Left ventricle myocardium inferior (tissue), 1 donor: Measurements from ENCODE around the gene STK16. TPM values are rescaled to one million over a fixed set of nuclear protein-coding genes. Genes with fewer than 3 reads are reported as not detected.
A peak's percentile ranks its signal among the peaks of the same experiment; 100 is the strongest.

Experiments used
- DNase-seq: peaks from one replicate; pipeline ENCODE4 v3.0.0-alpha.2; 2020
- H3K27ac ChIP-seq: fragments of 200-600 bp; replicated peaks from 2 replicates; pipeline ENCODE4 v1.8.0; 2021
- H3K27me3 ChIP-seq: fragments of 200-600 bp; 2 replicates; pipeline ENCODE4 v1.8.0; 2021; ENCODE audit warnings: low read depth
- H3K36me3 ChIP-seq: fragments of 200-600 bp; 2 replicates; pipeline ENCODE4 v1.8.0; 2021
- H3K4me1 ChIP-seq: fragments of 200-600 bp; 2 replicates; pipeline ENCODE4 v1.8.0; 2021
- H3K4me3 ChIP-seq: fragments of 200-600 bp; 2 replicates; pipeline ENCODE4 v1.8.0; 2021; ENCODE audit warnings: mild to moderate bottlenecking, moderate library complexity
- H3K9me3 ChIP-seq: fragments of 200-600 bp; replicated peaks from 2 replicates; pipeline ENCODE4 v1.8.0; 2021
- CTCF ChIP-seq: fragments of 200-600 bp; IDR thresholded peaks from 2 replicates; pipeline ENCODE4 v1.8.0; 2021; ENCODE audit warnings: antibody characterized with exemption, mild to moderate bottlenecking, borderline replicate concordance
- intact Hi-C: fragments of 100-400 bp; cut with micrococcal nuclease; formaldehyde crosslinking; loops from one replicate; pipeline ENCODE4 v1.11.0; 2022
- total RNA-seq: library from RNA; stranded (reverse); fragmentation: NEBNext Ultra II Directional; extraction: Animal tissue kit (Norgen Biotek cat#: 25700); gene quantifications from one replicate; pipeline ENCODE4 v1.2.1, GENCODE V29; 2021
- donor health status: DM: no; HTN: yes; CAD: no; lungs with severe emphysema.

STK16 gene
- total RNA-seq, 1 donor from 2014 or later, result 19.2 TPM

- no peaks in the 10 kb centered on the region for H3K9me3 ChIP-seq
- intact Hi-C loops, result loop anchor here (10.0 kb wide), 1 partner anchor 57 kb away; the partner anchor contains the start of gene NHEJ1
- DNase-seq, result no peak
- no peaks in the 10 kb centered on the region for H3K27me3 ChIP-seq
- peaks cover 35% of the 10 kb centered on the region for H3K4me1 ChIP-seq
- H3K4me3 ChIP-seq, result no peak overlapping the region
- no peak overlapping the region for H3K27ac ChIP-seq
- TF ChIP-seq CTCF, result no peak
- H3K36me3 ChIP-seq, result peaks cover 77% of the 10 kb centered on the region
Observed at GRCh38 chr2:219221957-219222518, 23.2 kb upstream of the STK16 start.

GRCh38 chr2:219223831-219224610 lies 21.3 kb upstream of the STK16 start:
- peaks cover 36% of the 10 kb centered on the region for H3K4me1 ChIP-seq
- no peaks in the 10 kb centered on the region for H3K9me3 ChIP-seq
- H3K36me3 ChIP-seq, result peaks cover 80% of the 10 kb centered on the region
- intact Hi-C loops, result loop anchor here (10.0 kb wide), 1 partner anchor 59 kb away; the partner anchor contains the start of gene NHEJ1
- no peak for TF ChIP-seq CTCF
- H3K27me3 ChIP-seq, result no peaks in the 10 kb centered on the region
- H3K27ac ChIP-seq, result no peak overlapping the region
- H3K4me3 ChIP-seq, result no peak overlapping the region
- no peak for DNase-seq

- no peak overlapping the region for H3K27ac ChIP-seq
Observed at GRCh38 chr2:219225350-219225749, 19.9 kb upstream of the STK16 start.

GRCh38 chr2:219228041-219228910 lies 17.0 kb upstream of the STK16 start:
- H3K27ac ChIP-seq, result peak overlapping the region; percentile 96
- peaks cover 61% of the 10 kb centered on the region for H3K36me3 ChIP-seq
- intact Hi-C loops, result loop anchor here (10.0 kb wide), 1 partner anchor 63 kb away; the partner anchor contains the start of gene NHEJ1
- peak overlapping the region; percentile 83 for H3K4me3 ChIP-seq
- TF ChIP-seq CTCF, result no peak
- H3K9me3 ChIP-seq, result no peaks in the 10 kb centered on the region
- H3K27me3 ChIP-seq, result no peaks in the 10 kb centered on the region
- DNase-seq, result no peak
- H3K4me1 ChIP-seq, result peaks cover 53% of the 10 kb centered on the region

More at GRCh38 chr2:219225350-219225749, 19.9 kb upstream of the STK16 start:
- H3K4me1 ChIP-seq, result peaks cover 33% of the 10 kb centered on the region
- no peak for TF ChIP-seq CTCF
- DNase-seq, result no peak
- H3K36me3 ChIP-seq, result peaks cover 71% of the 10 kb centered on the region
- no peak overlapping the region for H3K4me3 ChIP-seq
- no peaks in the 10 kb centered on the region for H3K9me3 ChIP-seq
- intact Hi-C loops, result loop anchor here (10.0 kb wide), 1 partner anchor 61 kb away; the partner anchor contains the start of gene NHEJ1
- H3K27me3 ChIP-seq, result no peaks in the 10 kb centered on the region

- no peak for TF ChIP-seq CTCF
- H3K4me1 ChIP-seq, result peaks cover 59% of the 10 kb centered on the region
- intact Hi-C loops, result loop anchor here (10.0 kb wide), 1 partner anchor 64 kb away; the partner anchor contains the start of gene NHEJ1
- H3K27me3 ChIP-seq, result no peaks in the 10 kb centered on the region
- no peaks in the 10 kb centered on the region for H3K9me3 ChIP-seq
- H3K27ac ChIP-seq, result peak overlapping the region; percentile 96
- H3K4me3 ChIP-seq, result peak overlapping the region; percentile 83
- no peak for DNase-seq
- H3K36me3 ChIP-seq, result peaks cover 61% of the 10 kb centered on the region
Observed at GRCh38 chr2:219228911-219229304, 16.4 kb upstream of the STK16 start.
